Loucy (cell line): ENCODE results near the gene PRR20G.

Experiments used
- H2AFZ ChIP-seq: fragments of 200-600 bp; sonication (generic); 2 replicates; pipeline ENCODE4 v1.6.0; 2016; ENCODE audit warnings: antibody characterized with exemption, mild to moderate bottlenecking, low read length, moderate library complexity
- H3F3A ChIP-seq: fragments of 200-600 bp; 2 replicates; pipeline ENCODE4 v1.6.0; 2016; ENCODE audit warnings: antibody characterized with exemption, low read depth, mild to moderate bottlenecking
- H3K27me3 ChIP-seq: fragments of 200-600 bp; sonication (generic); 2 replicates; pipeline ENCODE4 v1.6.1; 2014; ENCODE audit warnings: low read length, mild to moderate bottlenecking; ENCODE audit not compliant: insufficient read depth, poor library complexity, severe bottlenecking
- H3K36me3 ChIP-seq: fragments of 200-600 bp; sonication (generic); 2 replicates; pipeline ENCODE4 v1.6.1; 2016; ENCODE audit warnings: low read length; ENCODE audit not compliant: insufficient read depth
- H3K4me1 ChIP-seq: fragments of 200-600 bp; sonication (generic); 2 replicates; pipeline ENCODE4 v1.5.1; 2014; ENCODE audit warnings: low read length, mild to moderate bottlenecking; ENCODE audit not compliant: insufficient read depth, poor library complexity, severe bottlenecking
- H3K4me2 ChIP-seq: fragments of 200-600 bp; sonication (generic); 2 replicates; pipeline ENCODE4 v1.6.0; 2014; ENCODE audit warnings: antibody characterized with exemption, low read length, low read depth, mild to moderate bottlenecking; ENCODE audit not compliant: poor library complexity, severe bottlenecking
- H3K4me3 ChIP-seq: fragments of 200-600 bp; sonication (generic); 2 replicates; pipeline ENCODE4 v1.5.1; 2014; ENCODE audit warnings: low read length, mild to moderate bottlenecking, mixed read lengths; ENCODE audit not compliant: poor library complexity, severe bottlenecking
- H3K79me2 ChIP-seq: fragments of 200-600 bp; sonication (generic); 2 replicates; pipeline ENCODE4 v1.6.1; 2014; ENCODE audit warnings: low read length; ENCODE audit not compliant: insufficient read depth
- H3K9ac ChIP-seq: fragments of 200-600 bp; sonication (generic); 2 replicates; pipeline ENCODE4 v1.6.0; 2014; ENCODE audit warnings: mild to moderate bottlenecking, low read depth, low read length, moderate library complexity; ENCODE audit not compliant: poor library complexity, severe bottlenecking
- H3K9me2 ChIP-seq: fragments of 200-600 bp; sonication (generic); replicated peaks from 2 replicates; pipeline ENCODE4 v1.6.1; 2016; ENCODE audit warnings: low read depth, low read length, mixed read lengths
- H3K9me3 ChIP-seq: fragments of 200-600 bp; sonication (generic); 2 replicates; pipeline ENCODE4 v1.6.1; 2014; ENCODE audit warnings: mild to moderate bottlenecking, antibody characterized with exemption, low read length, low read depth; ENCODE audit not compliant: insufficient read depth
- H4K20me1 ChIP-seq: fragments of 200-600 bp; sonication (generic); 2 replicates; pipeline ENCODE4 v1.6.0; 2014; ENCODE audit warnings: antibody characterized with exemption, low read length, mild to moderate bottlenecking; ENCODE audit not compliant: insufficient read depth, poor library complexity, severe bottlenecking
- CTCF ChIP-seq: fragments of 200-600 bp; sonication (generic); conservative IDR thresholded peaks from 2 replicates; pipeline ENCODE4 v1.5.1; 2014; ENCODE audit warnings: mild to moderate bottlenecking, antibody characterized with exemption, low read length
- EZH2phosphoT487 ChIP-seq: fragments of 200-600 bp; IDR thresholded peaks from 2 replicates; pipeline ENCODE4 v1.6.1; 2018; ENCODE audit warnings: antibody characterized with exemption, mild to moderate bottlenecking, moderate library complexity, borderline replicate concordance

Gene PRR20G

GRCh38 chr3:127277561-127277960 is 10.3 kb downstream of the PRR20G start:
- no peaks in the 10 kb centered on the region for H3K4me1 ChIP-seq
- H3K79me2 ChIP-seq, result no peaks in the 10 kb centered on the region
- no peaks in the 10 kb centered on the region for H4K20me1 ChIP-seq
- TF ChIP-seq CTCF, result no peak
- no peak for TF ChIP-seq EZH2phosphoT487
- H3F3A ChIP-seq, result no peaks in the 10 kb centered on the region
- H2AFZ ChIP-seq, result no peak overlapping the region
- H3K4me2 ChIP-seq, result no peak overlapping the region
- no peak overlapping the region for H3K4me3 ChIP-seq
- no peaks in the 10 kb centered on the region for H3K9me2 ChIP-seq
- no peaks in the 10 kb centered on the region for H3K27me3 ChIP-seq
- no peak overlapping the region for H3K9ac ChIP-seq
- no peaks in the 10 kb centered on the region; the same call in 1 of the 2 replicates for H3K9me3 ChIP-seq
- no peaks in the 10 kb centered on the region for H3K36me3 ChIP-seq

- Histone ChIP-seq H3K4me1 (no peaks in the 10 kb centered on the region), H3K9ac (no peak overlapping the region), H3K9me2 (no peaks in the 10 kb centered on the region), H4K20me1 (no peaks in the 10 kb centered on the region), H3K4me3 (no peak overlapping the region), H3K9me3 (no peaks in the 10 kb centered on the region; the same call in 1 of the 2 replicates), H3F3A (no peaks in the 10 kb centered on the region), H3K27me3 (no peaks in the 10 kb centered on the region), H2AFZ (no peak overlapping the region), H3K79me2 (no peaks in the 10 kb centered on the region), H3K36me3 (no peaks in the 10 kb centered on the region), H3K4me2 (no peak overlapping the region)
- TF ChIP-seq CTCF, result no peak
Observed at GRCh38 chr3:127276995-127277394, 10.9 kb downstream of the PRR20G start.

GRCh38 chr3:127276396-127276795 is 11.4 kb downstream of the PRR20G start:
- no peaks in the 10 kb centered on the region for H3K79me2 ChIP-seq
- TF ChIP-seq EZH2phosphoT487 (no peak), CTCF (no peak)

More at GRCh38 chr3:127276396-127276795, 11.4 kb downstream of the PRR20G start:
- Histone ChIP-seq H3K9me3 (no peaks in the 10 kb centered on the region; the same call in 1 of the 2 replicates), H4K20me1 (no peaks in the 10 kb centered on the region), H3F3A (no peaks in the 10 kb centered on the region), H2AFZ (no peak overlapping the region), H3K4me2 (no peak overlapping the region), H3K9me2 (no peaks in the 10 kb centered on the region), H3K9ac (no peak overlapping the region), H3K4me1 (no peaks in the 10 kb centered on the region), H3K27me3 (no peaks in the 10 kb centered on the region), H3K4me3 (no peak overlapping the region), H3K36me3 (no peaks in the 10 kb centered on the region)
